OCI-LY1 (cell line): ENCODE results near the gene RPS6KA3.

ENCODE experiments used
- H2AFZ ChIP-seq: fragments of 200-600 bp; sonication (generic), shearing (Covaris generic); 2 replicates; pipeline ENCODE4 v1.6.0; 2014; ENCODE audit warnings: antibody characterized with exemption, mild to moderate bottlenecking, low read length
- H3F3A ChIP-seq: fragments of 200-600 bp; sonication (generic), shearing (Covaris generic); 2 replicates; pipeline ENCODE4 v1.6.0; 2014; ENCODE audit warnings: mild to moderate bottlenecking, antibody characterized with exemption, low read length, moderate library complexity; ENCODE audit not compliant: insufficient read depth
- H3K27ac ChIP-seq: fragments of 200-600 bp; sonication (generic); 2 replicates; pipeline ENCODE4 v1.5.1; 2014; ENCODE audit warnings: low read length, mixed run types, mild to moderate bottlenecking, low read depth; ENCODE audit not compliant: poor library complexity, severe bottlenecking
- H3K27me3 ChIP-seq: fragments of 200-600 bp; sonication (generic); 2 replicates; pipeline ENCODE4 v1.6.0; 2014; ENCODE audit warnings: antibody characterized with exemption, mild to moderate bottlenecking, low read length, moderate library complexity; ENCODE audit not compliant: insufficient read depth
- H3K36me3 ChIP-seq: fragments of 200-600 bp; sonication (generic); 2 replicates; pipeline ENCODE4 v1.6.1; 2014; ENCODE audit warnings: mild to moderate bottlenecking, antibody characterized with exemption, low read length, moderate library complexity, mixed read lengths; ENCODE audit not compliant: insufficient read depth
- H3K4me1 ChIP-seq: fragments of 200-600 bp; sonication (generic); 2 replicates; pipeline ENCODE4 v1.5.1; 2014; ENCODE audit warnings: mild to moderate bottlenecking, low read length, moderate library complexity; ENCODE audit not compliant: insufficient read depth, severe bottlenecking
- H3K4me2 ChIP-seq: fragments of 200-600 bp; sonication (generic), shearing (Covaris generic); 2 replicates; pipeline ENCODE4 v1.6.1; 2014; ENCODE audit warnings: low read length
- H3K4me3 ChIP-seq: fragments of 200-600 bp; sonication (generic); 2 replicates; pipeline ENCODE4 v1.5.1; 2014; ENCODE audit warnings: low read length, low read depth, mild to moderate bottlenecking, mixed read lengths; ENCODE audit not compliant: poor library complexity, severe bottlenecking
- H3K79me2 ChIP-seq: fragments of 200-600 bp; shearing (Covaris generic); 2 replicates; pipeline ENCODE4 v1.6.1; 2016; ENCODE audit warnings: mixed run types, low read length, mixed read lengths; ENCODE audit not compliant: insufficient read depth
- H3K9ac ChIP-seq: fragments of 200-600 bp; sonication (generic), shearing (Covaris generic); 2 replicates; pipeline ENCODE4 v1.6.1; 2014; ENCODE audit warnings: mild to moderate bottlenecking, low read length, mixed read lengths
- H3K9me2 ChIP-seq: fragments of 200-600 bp; sonication (generic), shearing (Covaris generic); 2 replicates; pipeline ENCODE4 v1.6.1; 2014; ENCODE audit warnings: low read depth, mild to moderate bottlenecking, low read length, mixed read lengths
- H3K9me3 ChIP-seq: fragments of 200-600 bp; shearing (Covaris generic); 2 replicates; pipeline ENCODE4 v1.6.1; 2014; ENCODE audit warnings: low read length, mixed read lengths
- H4K20me1 ChIP-seq: fragments of 200-600 bp; sonication (generic), shearing (Covaris generic); 2 replicates; pipeline ENCODE4 v1.6.0; 2016; ENCODE audit warnings: mild to moderate bottlenecking, low read length; ENCODE audit not compliant: insufficient read depth
- CTCF ChIP-seq: fragments of 200-600 bp; sonication (generic), shearing (Covaris generic); IDR thresholded peaks from 2 replicates; pipeline ENCODE4 v1.5.1; 2017; ENCODE audit warnings: mild to moderate bottlenecking, antibody characterized with exemption, low read length, moderate library complexity, mixed read lengths
- EZH2 ChIP-seq: fragments of 200-600 bp; sonication (generic), shearing (Covaris generic); IDR thresholded peaks from 2 replicates; pipeline ENCODE4 v1.8.0; 2017; ENCODE audit warnings: borderline replicate concordance, mixed run types, mild to moderate bottlenecking, antibody characterized with exemption, low read length, moderate library complexity, mixed read lengths

Gene RPS6KA3

DNA sequence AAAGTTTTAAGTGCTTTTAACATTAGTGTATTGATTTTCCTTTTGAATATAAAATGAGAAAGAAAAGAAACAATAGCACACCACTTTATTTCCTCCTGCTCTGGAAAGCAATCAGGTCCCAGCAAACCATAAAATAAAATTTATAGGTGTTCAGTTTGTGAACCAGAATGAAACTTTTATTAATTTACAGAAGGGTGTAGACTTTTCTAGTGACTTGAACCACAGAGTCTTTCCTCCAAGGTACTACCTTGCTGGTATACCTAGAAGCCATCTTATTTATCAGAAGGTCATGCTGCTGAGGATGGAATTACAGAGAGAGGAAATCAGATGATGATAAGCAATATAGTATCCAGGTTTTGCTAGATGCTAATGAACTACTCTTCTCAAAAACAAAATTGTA, 27.6 kb upstream of the RPS6KA3 start:
- H2AFZ ChIP-seq = no peak overlapping the region
- H3K9me3 ChIP-seq = no peaks in the 10 kb centered on the region

DNA sequence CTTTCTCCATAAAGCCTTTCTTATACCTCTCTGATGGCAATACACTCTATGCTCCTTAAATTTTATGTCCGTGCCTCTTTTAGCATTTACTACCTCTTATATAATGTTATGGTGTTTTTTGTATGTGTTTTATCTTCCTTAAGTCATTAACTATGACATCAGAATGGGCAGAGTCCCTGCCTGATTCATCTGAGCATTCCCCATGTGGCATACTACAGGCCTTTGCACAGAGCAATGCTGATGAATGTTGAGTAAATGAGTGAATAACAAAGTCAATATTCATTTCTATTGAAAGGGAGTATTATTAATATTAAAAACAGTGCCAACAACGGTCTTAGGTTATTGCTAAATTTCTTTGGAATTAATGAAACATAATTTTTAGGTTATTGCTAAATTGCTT, 18.8 kb upstream of the RPS6KA3 start:
- TF ChIP-seq CTCF (no peak), EZH2 (no peak)
- Histone ChIP-seq H3K4me3 (no peak overlapping the region), H3K9ac (no peak overlapping the region)

More for the DNA sequence above, 27.6 kb upstream of the RPS6KA3 start:
- no peak overlapping the region for H3K27ac ChIP-seq
- H3K9ac ChIP-seq = no peak overlapping the region
- H4K20me1 ChIP-seq = no peaks in the 10 kb centered on the region
- TF ChIP-seq EZH2 (no peak), CTCF (no peak)
- H3F3A ChIP-seq = no peaks in the 10 kb centered on the region
- H3K4me3 ChIP-seq = no peak overlapping the region
- H3K36me3 ChIP-seq = no peaks in the 10 kb centered on the region
- no peaks in the 10 kb centered on the region for H3K27me3 ChIP-seq
- no peaks in the 10 kb centered on the region for H3K9me2 ChIP-seq
- no peaks in the 10 kb centered on the region for H3K4me1 ChIP-seq
- no peak overlapping the region for H3K4me2 ChIP-seq
- no peaks in the 10 kb centered on the region for H3K79me2 ChIP-seq

DNA sequence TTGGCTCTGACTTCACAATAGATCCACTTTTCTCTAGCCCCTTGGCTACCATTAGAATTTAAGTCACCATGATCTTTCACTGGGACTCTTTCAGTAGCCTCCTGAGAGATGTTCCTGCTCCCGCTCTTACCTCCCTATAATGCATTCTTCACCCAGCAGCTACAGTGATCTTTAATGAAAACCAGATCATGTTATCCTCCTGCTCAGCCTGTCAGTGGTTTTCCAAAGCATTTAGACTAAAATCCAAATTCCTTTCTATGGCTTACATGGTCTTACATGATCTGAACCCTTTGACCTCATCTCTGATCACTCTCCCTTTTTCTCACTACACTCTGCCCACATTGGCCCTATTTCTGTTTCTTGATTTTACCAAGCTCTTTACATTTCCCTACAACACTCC, 18.3 kb upstream of the RPS6KA3 start:
- Histone ChIP-seq H3K9ac (no peak overlapping the region), H2AFZ (no peak overlapping the region), H3K27ac (no peak overlapping the region), H3K27me3 (no peaks in the 10 kb centered on the region), H4K20me1 (no peaks in the 10 kb centered on the region), H3K4me1 (no peaks in the 10 kb centered on the region), H3K79me2 (no peaks in the 10 kb centered on the region), H3F3A (no peaks in the 10 kb centered on the region), H3K36me3 (no peaks in the 10 kb centered on the region), H3K9me3 (no peaks in the 10 kb centered on the region), H3K9me2 (no peaks in the 10 kb centered on the region), H3K4me2 (no peak overlapping the region), H3K4me3 (no peak overlapping the region)
- TF ChIP-seq EZH2 = no peak
- TF ChIP-seq CTCF = no peak

More for the DNA sequence above, 18.8 kb upstream of the RPS6KA3 start:
- H3F3A ChIP-seq = no peaks in the 10 kb centered on the region
- H3K27me3 ChIP-seq = no peaks in the 10 kb centered on the region
- no peaks in the 10 kb centered on the region for H3K9me2 ChIP-seq
- H2AFZ ChIP-seq = no peak overlapping the region
- H3K4me1 ChIP-seq = no peaks in the 10 kb centered on the region
- H3K9me3 ChIP-seq = no peaks in the 10 kb centered on the region
- no peak overlapping the region for H3K27ac ChIP-seq
- no peaks in the 10 kb centered on the region for H4K20me1 ChIP-seq
- H3K36me3 ChIP-seq = no peaks in the 10 kb centered on the region
- no peaks in the 10 kb centered on the region for H3K79me2 ChIP-seq
- H3K4me2 ChIP-seq = no peak overlapping the region
